Measurements from ENCODE around the gene ACSL4. TPM values are rescaled to one million over a fixed set of nuclear protein-coding genes. Genes with fewer than 3 reads are reported as not detected.
"Not testable (repeated sequence)": the region's sequence is repeated elsewhere in the genome, so short reads cannot be mapped to it uniquely, and the experiment has no call there.

The ACSL4 gene
- polyA plus RNA-seq, 3 donors = 56.4 to 73.2 (median 67.2) TPM

DNA sequence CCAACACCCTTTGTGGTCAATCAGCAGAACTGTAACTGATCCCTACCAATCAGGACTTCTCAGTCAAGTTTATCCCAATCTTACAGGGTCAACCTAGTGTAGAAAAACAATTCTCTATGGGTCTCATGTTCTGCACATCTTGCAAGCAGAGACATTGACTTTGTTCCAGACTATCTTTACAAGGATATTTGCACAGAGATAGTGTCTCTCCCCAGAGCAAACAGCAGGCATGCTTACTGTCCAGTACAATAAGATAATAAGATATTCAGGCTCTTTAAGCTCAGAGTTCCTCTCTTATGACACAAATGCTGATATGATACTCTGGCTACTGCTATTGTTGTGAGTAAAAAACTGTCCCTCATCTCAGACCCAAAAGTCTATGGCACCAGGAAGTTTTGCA is 53.2 kb downstream of the ACSL4 start:
- DNase-seq (ENCODE audit: low read depth in 3 of 3, low spot score in 2 of 3) = no peak

GRCh38 chrX:109672239-109672638 is 60.8 kb downstream of the ACSL4 start:
- DNase-seq (ENCODE audit: low read depth in 3 of 3, low spot score in 2 of 3) = no peak

- not testable (repeated sequence) for DNase-seq (ENCODE audit: low read depth in 3 of 3, low spot score in 2 of 3)
These were observed 61.9 kb downstream of the ACSL4 start for GRCh38 chrX:109671170-109671569.

GRCh38 chrX:109667986-109668385 is 65.1 kb downstream of the ACSL4 start:
- DNase-seq (ENCODE audit: low read depth in 3 of 3, low spot score in 2 of 3) = no peak

- DNase-seq (ENCODE audit: low read depth in 3 of 3, low spot score in 2 of 3) = no peak
These were observed 72.5 kb downstream of the ACSL4 start for GRCh38 chrX:109660435-109661143.

- DNase-seq (ENCODE audit: low read depth in 3 of 3, low spot score in 2 of 3) = no peak
These were observed 74.7 kb downstream of the ACSL4 start for GRCh38 chrX:109658391-109658790.

DNA sequence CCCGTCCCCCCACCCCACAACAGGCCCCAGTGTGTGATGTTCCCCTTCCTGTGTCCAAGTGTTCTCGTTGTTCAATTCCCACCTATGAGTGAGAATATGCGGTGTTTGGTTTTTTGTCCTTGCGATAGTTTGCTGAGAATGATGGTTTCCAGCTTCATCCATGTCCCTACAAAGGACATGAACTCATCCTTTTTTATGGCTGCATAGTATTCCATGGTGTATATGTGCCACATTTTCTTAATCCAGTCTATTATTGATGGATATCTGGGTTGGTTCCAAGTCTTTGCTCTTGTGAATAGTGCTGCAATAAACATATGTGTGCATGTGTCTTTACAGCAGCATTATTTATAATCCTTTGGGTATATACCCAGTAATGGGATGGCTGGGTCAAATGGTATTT is 75.7 kb downstream of the ACSL4 start:
- DNase-seq (ENCODE audit: low read depth in 3 of 3, low spot score in 2 of 3) = not testable (repeated sequence)

GRCh38 chrX:109656774-109657173 is 76.3 kb downstream of the ACSL4 start:
- DNase-seq (ENCODE audit: low read depth in 3 of 3, low spot score in 2 of 3) = no peak

DNA sequence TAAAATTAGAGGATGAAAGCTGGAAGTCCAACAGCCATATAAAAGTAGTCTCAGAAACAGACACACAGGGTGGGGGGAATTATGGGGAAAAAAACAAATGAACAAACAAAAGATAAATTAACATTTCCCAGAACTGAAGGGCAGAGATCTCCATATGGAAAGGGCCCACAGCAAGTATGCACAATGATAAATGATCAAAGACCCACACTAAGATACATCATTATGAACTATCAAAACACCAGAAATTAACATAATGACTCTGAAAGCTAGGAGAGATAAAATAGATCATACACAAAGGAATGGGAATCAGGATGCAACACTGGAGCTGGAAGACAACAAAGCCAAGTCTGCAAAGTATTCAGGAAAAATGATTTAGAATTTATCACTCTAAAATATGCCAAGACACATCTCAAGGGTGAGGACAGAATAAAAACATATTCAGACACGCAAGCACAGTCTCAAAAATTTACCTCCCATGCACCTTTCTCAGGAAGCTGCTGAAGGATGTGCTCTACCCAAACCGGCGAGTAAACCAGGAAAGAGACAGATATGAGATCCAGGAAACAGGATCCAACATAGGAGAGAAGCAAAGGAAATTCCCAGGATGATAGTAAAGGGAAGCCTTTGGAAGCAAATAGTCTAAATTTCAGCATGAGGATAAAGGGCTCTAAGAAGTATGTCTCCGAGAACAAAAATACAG is 77.4 kb downstream of the ACSL4 start:
- no peak for DNase-seq (ENCODE audit: low read depth in 3 of 3, low spot score in 2 of 3)

GRCh38 chrX:109654516-109655109 is 78.4 kb downstream of the ACSL4 start:
- no peak for DNase-seq (ENCODE audit: low read depth in 3 of 3, low spot score in 2 of 3)

- DNase-seq (ENCODE audit: low read depth in 3 of 3, low spot score in 2 of 3) = not testable (repeated sequence)
These were observed 88.4 kb downstream of the ACSL4 start for GRCh38 chrX:109644671-109645070.

GRCh38 chrX:109643687-109644086 is 89.4 kb downstream of the ACSL4 start:
- no peak for DNase-seq (ENCODE audit: low read depth in 3 of 3, low spot score in 2 of 3)

DNA sequence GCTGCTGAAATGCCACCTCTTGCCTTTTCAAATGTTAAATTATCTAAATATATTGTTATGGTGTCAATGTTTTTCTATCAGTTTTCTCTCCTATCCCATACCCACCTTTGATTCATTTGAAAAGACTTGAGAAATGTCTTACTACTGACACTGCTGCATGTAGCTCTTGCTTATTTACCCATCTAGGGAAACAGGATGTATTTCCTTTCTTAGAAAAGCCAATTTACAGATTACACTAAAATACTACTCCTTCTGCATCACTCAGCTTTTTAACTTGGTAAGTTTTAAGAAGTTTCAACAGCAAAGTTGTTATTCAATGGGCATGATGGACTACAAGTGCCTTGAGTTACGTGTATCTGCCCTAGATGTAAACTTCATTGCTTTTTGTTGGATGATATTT is 94.9 kb downstream of the ACSL4 start:
- no peak for DNase-seq (ENCODE audit: low read depth in 3 of 3, low spot score in 2 of 3)

GRCh38 chrX:109637477-109637876 is 95.6 kb downstream of the ACSL4 start:
- DNase-seq (ENCODE audit: low read depth in 3 of 3, low spot score in 2 of 3) = not testable (repeated sequence)

DNA sequence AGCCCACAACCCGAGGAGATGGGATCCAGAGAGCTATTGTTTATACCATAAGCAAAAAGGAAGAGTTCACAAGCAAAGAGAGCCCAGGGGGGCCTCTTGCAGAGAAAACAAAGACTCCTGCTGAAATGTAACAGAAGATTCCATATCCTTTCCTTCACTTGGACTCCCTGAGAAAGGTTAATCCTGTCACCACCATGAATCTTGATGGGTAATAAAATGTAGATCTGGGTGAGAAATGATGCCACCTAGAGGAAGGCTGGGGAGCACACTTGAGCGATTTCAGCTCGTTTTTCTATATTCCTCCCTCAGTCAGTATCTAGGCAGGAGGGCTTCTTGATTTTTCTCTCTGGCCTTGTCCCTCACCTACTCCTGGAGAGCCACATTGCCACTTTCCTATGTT is 97.9 kb downstream of the ACSL4 start:
- no peak for DNase-seq (ENCODE audit: low read depth in 3 of 3, low spot score in 2 of 3)

- no peak for DNase-seq (ENCODE audit: low read depth in 3 of 3, low spot score in 2 of 3)
These were observed 100.1 kb downstream of the ACSL4 start for GRCh38 chrX:109632906-109633504.

DNA sequence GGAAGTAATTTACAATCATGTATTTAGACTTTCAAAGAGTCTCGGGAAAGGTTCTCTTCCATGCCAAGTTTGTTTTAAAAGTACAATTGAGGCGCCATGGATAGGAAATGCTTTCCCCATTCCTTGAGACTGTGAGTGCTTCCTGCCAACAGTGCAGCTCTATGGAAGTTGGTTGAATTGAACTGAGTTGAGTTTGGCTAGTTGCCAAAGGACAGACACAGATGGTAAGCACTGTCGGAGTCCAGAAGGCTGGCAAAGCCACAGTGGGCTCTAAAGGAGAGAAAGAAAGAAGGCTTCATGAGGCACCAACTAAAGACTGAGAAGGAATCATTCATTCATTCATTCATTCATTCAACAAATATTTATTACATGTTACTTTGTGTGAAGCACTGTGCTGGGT is 103.7 kb downstream of the ACSL4 start:
- no peak for DNase-seq (ENCODE audit: low read depth in 3 of 3, low spot score in 2 of 3)

- DNase-seq (ENCODE audit: low read depth in 3 of 3, low spot score in 2 of 3) = no peak
These were observed 106.4 kb downstream of the ACSL4 start for GRCh38 chrX:109626637-109627036.

- no peak for DNase-seq (ENCODE audit: low read depth in 3 of 3, low spot score in 2 of 3)
These were observed 108.1 kb downstream of the ACSL4 start, which contains the start of gene KCNE5 for GRCh38 chrX:109624641-109625616. TSS of gene KCNE5 (minus strand) at chrX:109625172. CDS start at chrX:109625020, 152 bp downstream.

- DNase-seq (ENCODE audit: low read depth in 3 of 3, low spot score in 2 of 3) = no peak
These were observed 109.1 kb downstream of the ACSL4 start for GRCh38 chrX:109623997-109624396.

All from right renal cortex interstitium (tissue), 3 donors.